Osteoblast (primary cell): ENCODE data around the gene UNC5C. TPM values are rescaled to one million over a fixed set of nuclear protein-coding genes. Genes with fewer than 3 reads are reported as not detected.

Experiments
- DNase-seq: peaks from one replicate; pipeline ENCODE4 v3.0.0; 2011; ENCODE audit warnings: low spot score, mixed read lengths; ENCODE audit not compliant: insufficient read length; ENCODE audit errors: missing footprints
- H2AFZ ChIP-seq: 2 replicates; pipeline ENCODE4 v1.6.0; 2011; ENCODE audit warnings: mild to moderate bottlenecking, low read length
- H3K27ac ChIP-seq: 2 replicates; pipeline ENCODE4 v1.5.1; 2011; ENCODE audit warnings: mild to moderate bottlenecking, low read depth, low read length, moderate library complexity
- H3K27me3 ChIP-seq: 2 replicates; pipeline ENCODE4 v1.6.0; 2012; ENCODE audit warnings: mild to moderate bottlenecking, control low read depth, inconsistent platforms, low read length, moderate library complexity; ENCODE audit not compliant: insufficient read depth
- H3K36me3 ChIP-seq: 2 replicates; pipeline ENCODE4 v1.5.1; 2011; ENCODE audit warnings: mild to moderate bottlenecking, low read length, control low read depth, moderate library complexity; ENCODE audit not compliant: insufficient read depth
- H3K4me1 ChIP-seq: 2 replicates; pipeline ENCODE4 v1.5.1; 2011; ENCODE audit warnings: mild to moderate bottlenecking, low read length, control low read depth, moderate library complexity; ENCODE audit not compliant: insufficient read depth
- H3K4me2 ChIP-seq: 2 replicates; pipeline ENCODE4 v1.6.0; 2011; ENCODE audit warnings: mild to moderate bottlenecking, low read length; ENCODE audit not compliant: insufficient read depth
- H3K4me3 ChIP-seq: fragments of 200-600 bp; sonication (generic); 3 replicates; pipeline ENCODE4 v1.5.1; 2012; ENCODE audit warnings: mild to moderate bottlenecking, low read length, inconsistent platforms; ENCODE audit not compliant: insufficient read depth
- H3K79me2 ChIP-seq: 2 replicates; pipeline ENCODE4 v1.6.0; 2012; ENCODE audit warnings: mild to moderate bottlenecking, low read length, control low read depth, inconsistent platforms; ENCODE audit not compliant: insufficient read depth
- H3K9me3 ChIP-seq: 2 replicates; pipeline ENCODE4 v1.5.1; 2011; ENCODE audit warnings: low read depth, low read length, control low read depth
- H4K20me1 ChIP-seq: 2 replicates; pipeline ENCODE4 v1.6.0; 2012; ENCODE audit warnings: mild to moderate bottlenecking, low read length, control low read depth; ENCODE audit not compliant: insufficient read depth
- CTCF ChIP-seq: IDR thresholded peaks from 2 replicates; pipeline ENCODE4 v1.5.1; 2011; ENCODE audit warnings: mild to moderate bottlenecking, low read depth, low read length, moderate library complexity; ENCODE audit errors: extremely low read depth
- total RNA-seq: library from RNA; depleted of rRNA; stranded (reverse); fragments of >200 nt; gene quantifications from 2 replicates; pipeline ENCODE4 v1.2.3, GENCODE V29; 2012

The UNC5C gene
- total RNA-seq, 1 donor = 9.0 TPM

GRCh38 chr4:95224402-95224801, 324.4 kb downstream of the UNC5C start:
- Histone ChIP-seq H3K27ac (no peak overlapping the region), H3K4me2 (no peak overlapping the region), H2AFZ (no peak overlapping the region), H3K36me3 (no peaks in the 10 kb centered on the region), H3K9me3 (no peaks in the 10 kb centered on the region), H3K27me3 (no peaks in the 10 kb centered on the region), H3K79me2 (no peaks in the 10 kb centered on the region), H3K4me1 (peaks cover 5% of the 10 kb centered on the region), H4K20me1 (no peaks in the 10 kb centered on the region), H3K4me3 (no peak overlapping the region)
- DNase-seq = no peak
- no peak for TF ChIP-seq CTCF

GRCh38 chr4:95220205-95221175, 328.3 kb downstream of the UNC5C start:
- Histone ChIP-seq H3K4me2 (no peak overlapping the region), H3K79me2 (no peaks in the 10 kb centered on the region), H3K27me3 (no peaks in the 10 kb centered on the region), H3K4me3 (no peak overlapping the region), H3K4me1 (peaks cover 18% of the 10 kb centered on the region), H3K36me3 (no peaks in the 10 kb centered on the region), H3K27ac (no peak overlapping the region), H3K9me3 (no peaks in the 10 kb centered on the region), H2AFZ (peak overlapping the region; percentile 6), H4K20me1 (no peaks in the 10 kb centered on the region)
- no peak for DNase-seq
- no peak for TF ChIP-seq CTCF

- no peaks in the 10 kb centered on the region for H4K20me1 ChIP-seq
- no peaks in the 10 kb centered on the region for H3K9me3 ChIP-seq
- no peaks in the 10 kb centered on the region for H3K79me2 ChIP-seq
- peak overlapping the region; percentile 20 for H3K4me3 ChIP-seq
- H3K36me3 ChIP-seq = no peaks in the 10 kb centered on the region
- H3K4me1 ChIP-seq = peaks cover 20% of the 10 kb centered on the region
- H3K27me3 ChIP-seq = no peaks in the 10 kb centered on the region
- H3K4me2 ChIP-seq = peak overlapping the region; percentile 71
- H2AFZ ChIP-seq = peak overlapping the region; percentile 59
- peak; percentile 93 for DNase-seq
- H3K27ac ChIP-seq = peak overlapping the region; percentile 68
- TF ChIP-seq CTCF = no peak
These were observed 329.7 kb downstream of the UNC5C start for GRCh38 chr4:95219109-95219508.

GRCh38 chr4:95217197-95217596, 331.6 kb downstream of the UNC5C start:
- no peaks in the 10 kb centered on the region for H4K20me1 ChIP-seq
- no peak overlapping the region for H3K4me2 ChIP-seq
- no peaks in the 10 kb centered on the region for H3K9me3 ChIP-seq
- H3K4me1 ChIP-seq = peaks cover 20% of the 10 kb centered on the region
- no peak overlapping the region for H3K4me3 ChIP-seq
- H3K27ac ChIP-seq = no peak overlapping the region
- H2AFZ ChIP-seq = no peak overlapping the region
- DNase-seq = no peak
- no peaks in the 10 kb centered on the region for H3K79me2 ChIP-seq
- no peaks in the 10 kb centered on the region for H3K36me3 ChIP-seq
- TF ChIP-seq CTCF = no peak
- no peaks in the 10 kb centered on the region for H3K27me3 ChIP-seq
